OCI-LY7 (cell line): ENCODE data around the gene MTCL1.

Experiments used
- CTCF ChIP-seq: fragments of 200-600 bp; sonication (generic); conservative IDR thresholded peaks from 2 replicates; pipeline ENCODE4 v1.5.1; 2014; ENCODE audit warnings: mild to moderate bottlenecking, antibody characterized with exemption, low read length, moderate library complexity, mixed read lengths
- EZH2phosphoT487 ChIP-seq: fragments of 200-600 bp; sonication (generic); IDR thresholded peaks from 2 replicates; pipeline ENCODE4 v1.6.1; 2018; ENCODE audit warnings: low read depth, borderline replicate concordance, mild to moderate bottlenecking, mixed run types, antibody characterized with exemption, low read length, moderate library complexity, mixed read lengths

GRCh38 chr18:8715599-8715998 is 10.2 kb downstream of the MTCL1 start:
- TF ChIP-seq CTCF (no peak), EZH2phosphoT487 (no peak)
